SU-DHL-6 (cell line): ENCODE results near the gene DPF1.
"Not testable (repeated sequence)": the region's sequence is repeated elsewhere in the genome, so short reads cannot be mapped to it uniquely, and the experiment has no call there.

ENCODE experiments used
- EZH2phosphoT487 ChIP-seq: fragments of 200-600 bp; sonication (generic), shearing (Covaris generic); conservative IDR thresholded peaks from 2 replicates; pipeline ENCODE4 v1.6.1; 2018; ENCODE audit warnings: mild to moderate bottlenecking, antibody characterized with exemption, low read length, moderate library complexity, mixed read lengths
- TF ChIP-seq, protein P1 (sequence below): fragments of 200-600 bp; sonication (generic); IDR thresholded peaks from one replicate; pipeline ENCODE4 v1.5.1; 2017; ENCODE audit warnings: antibody characterized with exemption, mild to moderate bottlenecking, low read length, moderate library complexity; ENCODE audit not compliant: insufficient read depth, poor library complexity, severe bottlenecking

DNA sequence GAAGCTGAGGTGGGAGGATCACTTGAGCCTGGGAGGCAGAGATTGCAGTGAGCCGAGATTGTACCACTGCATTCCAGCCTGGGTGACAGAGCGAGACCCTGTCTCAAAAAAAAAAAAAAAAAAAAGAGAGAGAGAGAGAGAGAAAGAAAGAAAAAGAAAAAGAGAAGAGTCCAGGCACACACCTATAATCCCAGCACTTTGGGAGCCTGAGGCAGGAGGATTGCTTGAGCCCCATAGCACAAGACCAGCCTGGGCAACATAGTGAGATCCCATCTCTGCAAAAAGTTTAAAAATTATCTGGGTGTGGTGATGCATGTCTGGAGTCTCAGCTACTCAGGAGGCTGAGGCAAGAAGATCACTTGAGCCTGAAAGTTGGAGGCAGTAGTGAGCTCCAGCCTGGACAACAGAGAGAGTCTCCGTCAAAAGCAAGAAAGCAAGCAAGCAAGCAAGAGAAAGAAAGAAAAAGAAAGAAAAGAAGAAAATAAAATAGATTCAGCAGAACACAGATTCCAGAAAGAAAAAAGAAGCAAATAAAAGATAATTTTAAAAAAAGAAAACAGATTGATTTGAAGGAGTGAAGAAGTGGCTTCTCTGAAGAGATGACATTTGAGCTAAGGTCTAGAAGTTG, 6.6 kb upstream of the DPF1 start:
- TF ChIP-seq, protein P1, sequence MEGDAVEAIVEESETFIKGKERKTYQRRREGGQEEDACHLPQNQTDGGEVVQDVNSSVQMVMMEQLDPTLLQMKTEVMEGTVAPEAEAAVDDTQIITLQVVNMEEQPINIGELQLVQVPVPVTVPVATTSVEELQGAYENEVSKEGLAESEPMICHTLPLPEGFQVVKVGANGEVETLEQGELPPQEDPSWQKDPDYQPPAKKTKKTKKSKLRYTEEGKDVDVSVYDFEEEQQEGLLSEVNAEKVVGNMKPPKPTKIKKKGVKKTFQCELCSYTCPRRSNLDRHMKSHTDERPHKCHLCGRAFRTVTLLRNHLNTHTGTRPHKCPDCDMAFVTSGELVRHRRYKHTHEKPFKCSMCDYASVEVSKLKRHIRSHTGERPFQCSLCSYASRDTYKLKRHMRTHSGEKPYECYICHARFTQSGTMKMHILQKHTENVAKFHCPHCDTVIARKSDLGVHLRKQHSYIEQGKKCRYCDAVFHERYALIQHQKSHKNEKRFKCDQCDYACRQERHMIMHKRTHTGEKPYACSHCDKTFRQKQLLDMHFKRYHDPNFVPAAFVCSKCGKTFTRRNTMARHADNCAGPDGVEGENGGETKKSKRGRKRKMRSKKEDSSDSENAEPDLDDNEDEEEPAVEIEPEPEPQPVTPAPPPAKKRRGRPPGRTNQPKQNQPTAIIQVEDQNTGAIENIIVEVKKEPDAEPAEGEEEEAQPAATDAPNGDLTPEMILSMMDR: not testable (repeated sequence)
- TF ChIP-seq EZH2phosphoT487: not testable (repeated sequence)
